Mesendoderm (in vitro differentiated cells): ENCODE measurements around the gene ABLIM1.

Experiments used
- DNase-seq: peaks from one replicate; pipeline ENCODE4 v3.0.0; 2013
- H2AK5ac ChIP-seq: 2 replicates; pipeline ENCODE4 v1.6.1; 2013; ENCODE audit warnings: low read length, inconsistent platforms
- H2BK120ac ChIP-seq: 2 replicates; pipeline ENCODE4 v1.6.1; 2013; ENCODE audit warnings: low read depth, mild to moderate bottlenecking, low read length, moderate library complexity, mixed read lengths
- H2BK15ac ChIP-seq: replicated peaks from 2 replicates; pipeline ENCODE4 v1.6.1; 2013; ENCODE audit warnings: low read depth, mild to moderate bottlenecking, moderate library complexity
- H2BK5ac ChIP-seq: 2 replicates; pipeline ENCODE4 v1.6.1; 2013; ENCODE audit warnings: low read length, inconsistent platforms
- H3K18ac ChIP-seq: 2 replicates; pipeline ENCODE4 v1.6.1; 2013; ENCODE audit warnings: mild to moderate bottlenecking, low read length, mixed read lengths
- H3K23ac ChIP-seq: one replicate; pipeline ENCODE4 v1.6.1; 2013; ENCODE audit warnings: low read length
- H3K27ac ChIP-seq: 2 replicates; pipeline ENCODE4 v1.5.1; 2013; ENCODE audit warnings: low read depth, mild to moderate bottlenecking, inconsistent platforms, low read length, moderate library complexity
- H3K27me3 ChIP-seq: 2 replicates; pipeline ENCODE4 v1.6.1; 2013; ENCODE audit warnings: low read length, control low read depth, mild to moderate bottlenecking, inconsistent platforms; ENCODE audit not compliant: insufficient read depth, poor library complexity
- H3K36me3 ChIP-seq: 2 replicates; pipeline ENCODE4 v1.6.1; 2013; ENCODE audit warnings: low read length, inconsistent platforms; ENCODE audit not compliant: control insufficient read depth, insufficient read depth
- H3K4ac ChIP-seq: one replicate; pipeline ENCODE4 v1.6.1; 2013; ENCODE audit warnings: low read depth, mild to moderate bottlenecking, low read length, moderate library complexity
- H3K4me1 ChIP-seq: 2 replicates; pipeline ENCODE4 v1.6.1; 2013; ENCODE audit warnings: low read depth, low read length, inconsistent platforms; ENCODE audit not compliant: control insufficient read depth
- H3K4me2 ChIP-seq: 2 replicates; pipeline ENCODE4 v1.6.1; 2013; ENCODE audit warnings: low read length
- H3K4me3 ChIP-seq: 2 replicates; pipeline ENCODE4 v1.5.1; 2013; ENCODE audit warnings: mild to moderate bottlenecking, low read length
- H3K56ac ChIP-seq: one replicate; pipeline ENCODE4 v1.6.1; 2013; ENCODE audit warnings: low read length
- H3K79me1 ChIP-seq: 2 replicates; pipeline ENCODE4 v1.6.1; 2013; ENCODE audit warnings: low read length, inconsistent platforms
- H3K79me2 ChIP-seq: 2 replicates; pipeline ENCODE4 v1.6.1; 2013; ENCODE audit warnings: mild to moderate bottlenecking, low read length; ENCODE audit not compliant: control insufficient read depth, insufficient read depth
- H3K9ac ChIP-seq: 2 replicates; pipeline ENCODE4 v1.6.1; 2013; ENCODE audit warnings: low read length, inconsistent platforms
- H4K5ac ChIP-seq: one replicate; pipeline ENCODE4 v1.6.1; 2013; ENCODE audit warnings: low read length
- H4K8ac ChIP-seq: one replicate; pipeline ENCODE4 v1.6.1; 2013; ENCODE audit warnings: low read depth, mild to moderate bottlenecking, control low read depth, low read length, moderate library complexity
- WGBS: extraction: QIAGEN DNeasy Blood & Tissue Kit; methylation state at CpG from one replicate; pipeline ENCODE4 v1.1.7; 2013; ENCODE audit warnings: low lambda C conversion rate, missing lambda C conversion rate; ENCODE audit not compliant: insufficient coverage; ENCODE audit errors: extremely low coverage; 5-methylcytosine and 5-hydroxymethylcytosine counted together

Gene ABLIM1

GRCh38 chr10:114501650-114502049 lies 156.4 kb downstream of the ABLIM1 start:
- no peak for DNase-seq
- no peak overlapping the region for H2BK15ac ChIP-seq
- WGBS, result no CpG with 5 or more reads among the region's 1 CpG
- H2AK5ac ChIP-seq, result no peak overlapping the region
- H4K8ac ChIP-seq, result no peak overlapping the region
- peaks cover 2% of the 10 kb centered on the region for H3K4me1 ChIP-seq
- no peaks in the 10 kb centered on the region for H3K36me3 ChIP-seq
- H3K4me3 ChIP-seq, result no peak overlapping the region
- no peak overlapping the region for H2BK5ac ChIP-seq
- no peaks in the 10 kb centered on the region for H3K79me2 ChIP-seq
- no peak overlapping the region for H3K9ac ChIP-seq
- no peak overlapping the region for H4K5ac ChIP-seq
- no peak overlapping the region for H3K4me2 ChIP-seq
- H3K79me1 ChIP-seq, result no peaks in the 10 kb centered on the region
- H2BK120ac ChIP-seq, result no peak overlapping the region
- no peak overlapping the region for H3K4ac ChIP-seq
- H3K27ac ChIP-seq, result no peak overlapping the region
- H3K18ac ChIP-seq, result no peak overlapping the region
- H3K23ac ChIP-seq, result no peak overlapping the region
- H3K27me3 ChIP-seq, result no peaks in the 10 kb centered on the region
- H3K56ac ChIP-seq, result no peak overlapping the region

- H2AK5ac ChIP-seq, result no peak overlapping the region
- H3K79me1 ChIP-seq, result no peaks in the 10 kb centered on the region
- H3K4ac ChIP-seq, result no peak overlapping the region
- DNase-seq, result no peak
- H3K23ac ChIP-seq, result no peak overlapping the region
- no peak overlapping the region for H2BK120ac ChIP-seq
- no peak overlapping the region for H2BK15ac ChIP-seq
- no peaks in the 10 kb centered on the region for H3K79me2 ChIP-seq
- no peak overlapping the region for H3K4me3 ChIP-seq
- H3K4me1 ChIP-seq, result peaks cover 2% of the 10 kb centered on the region
- no peaks in the 10 kb centered on the region for H3K36me3 ChIP-seq
- H3K56ac ChIP-seq, result no peak overlapping the region
- no peak overlapping the region for H3K18ac ChIP-seq
- no peak overlapping the region for H4K5ac ChIP-seq
- H3K9ac ChIP-seq, result no peak overlapping the region
- H4K8ac ChIP-seq, result no peak overlapping the region
- H2BK5ac ChIP-seq, result no peak overlapping the region
- H3K27ac ChIP-seq, result no peak overlapping the region
- no peak overlapping the region for H3K4me2 ChIP-seq
- no peaks in the 10 kb centered on the region for H3K27me3 ChIP-seq
- WGBS, result no CpG with 5 or more reads among the region's 2 CpGs
Measured at GRCh38 chr10:114500643-114501042, 157.4 kb downstream of the ABLIM1 start.

- Histone ChIP-seq H3K27me3 (no peaks in the 10 kb centered on the region), H3K56ac (no peak overlapping the region), H3K9ac (no peak overlapping the region), H2AK5ac (no peak overlapping the region), H3K23ac (no peak overlapping the region), H4K8ac (no peak overlapping the region), H2BK120ac (no peak overlapping the region), H3K4me1 (no peaks in the 10 kb centered on the region), H3K79me2 (no peaks in the 10 kb centered on the region), H2BK15ac (no peak overlapping the region), H2BK5ac (no peak overlapping the region), H3K4me2 (no peak overlapping the region), H3K18ac (no peak overlapping the region), H3K4me3 (no peak overlapping the region), H3K36me3 (no peaks in the 10 kb centered on the region), H3K4ac (no peak overlapping the region), H4K5ac (no peak overlapping the region), H3K79me1 (no peaks in the 10 kb centered on the region), H3K27ac (no peak overlapping the region)
- no CpG with 5 or more reads among the region's 8 CpGs for WGBS
- DNase-seq, result no peak
Measured at GRCh38 chr10:114499630-114500190, 158.4 kb downstream of the ABLIM1 start.

- H3K4me2 ChIP-seq, result no peak overlapping the region
- no peaks in the 10 kb centered on the region for H3K79me1 ChIP-seq
- H2AK5ac ChIP-seq, result no peak overlapping the region
- H3K4me1 ChIP-seq, result no peaks in the 10 kb centered on the region
- H3K27ac ChIP-seq, result no peak overlapping the region
- H2BK15ac ChIP-seq, result no peak overlapping the region
- WGBS, result no CpG with 5 or more reads among the region's 2 CpGs
- no peak overlapping the region for H3K18ac ChIP-seq
- H3K79me2 ChIP-seq, result no peaks in the 10 kb centered on the region
- no peak overlapping the region for H2BK120ac ChIP-seq
- H2BK5ac ChIP-seq, result no peak overlapping the region
- no peak overlapping the region for H4K5ac ChIP-seq
- no peaks in the 10 kb centered on the region for H3K27me3 ChIP-seq
- H3K56ac ChIP-seq, result no peak overlapping the region
- H3K36me3 ChIP-seq, result no peaks in the 10 kb centered on the region
- H3K4me3 ChIP-seq, result no peak overlapping the region
- DNase-seq, result no peak
- H4K8ac ChIP-seq, result no peak overlapping the region
- no peak overlapping the region for H3K4ac ChIP-seq
- H3K9ac ChIP-seq, result no peak overlapping the region
- H3K23ac ChIP-seq, result no peak overlapping the region
Measured at GRCh38 chr10:114499116-114499515, 159.0 kb downstream of the ABLIM1 start.

- no peak overlapping the region for H3K23ac ChIP-seq
- no peak overlapping the region for H3K56ac ChIP-seq
- no peak overlapping the region for H2AK5ac ChIP-seq
- no peak overlapping the region for H4K8ac ChIP-seq
- no peak overlapping the region for H3K4me2 ChIP-seq
- no peaks in the 10 kb centered on the region for H3K79me2 ChIP-seq
- H2BK120ac ChIP-seq, result no peak overlapping the region
- DNase-seq, result no peak
- no peak overlapping the region for H3K9ac ChIP-seq
- H4K5ac ChIP-seq, result no peak overlapping the region
- no peak overlapping the region for H3K27ac ChIP-seq
- no peak overlapping the region for H3K18ac ChIP-seq
- WGBS, result no CpG with 5 or more reads among the region's 2 CpGs
- no peaks in the 10 kb centered on the region for H3K79me1 ChIP-seq
- no peak overlapping the region for H2BK5ac ChIP-seq
- no peaks in the 10 kb centered on the region for H3K27me3 ChIP-seq
- no peaks in the 10 kb centered on the region for H3K36me3 ChIP-seq
- no peaks in the 10 kb centered on the region for H3K4me1 ChIP-seq
- no peak overlapping the region for H2BK15ac ChIP-seq
- H3K4me3 ChIP-seq, result no peak overlapping the region
- H3K4ac ChIP-seq, result no peak overlapping the region
Measured at GRCh38 chr10:114498413-114499111, 159.5 kb downstream of the ABLIM1 start.

- H2BK120ac ChIP-seq, result no peak overlapping the region
- no peak overlapping the region for H2AK5ac ChIP-seq
- H3K4me3 ChIP-seq, result no peak overlapping the region
- no peak overlapping the region for H3K27ac ChIP-seq
- no peak overlapping the region for H4K5ac ChIP-seq
- H2BK5ac ChIP-seq, result no peak overlapping the region
- H3K36me3 ChIP-seq, result no peaks in the 10 kb centered on the region
- H3K18ac ChIP-seq, result no peak overlapping the region
- no peak overlapping the region for H3K4ac ChIP-seq
- H3K56ac ChIP-seq, result no peak overlapping the region
- H3K23ac ChIP-seq, result no peak overlapping the region
- WGBS, result no CpG with 5 or more reads among the region's 3 CpGs
- H3K4me2 ChIP-seq, result no peak overlapping the region
- H3K79me1 ChIP-seq, result peaks cover 5% of the 10 kb centered on the region
- no peaks in the 10 kb centered on the region for H3K79me2 ChIP-seq
- no peak overlapping the region for H3K9ac ChIP-seq
- H2BK15ac ChIP-seq, result no peak overlapping the region
- H3K27me3 ChIP-seq, result no peaks in the 10 kb centered on the region
- DNase-seq, result no peak
- no peak overlapping the region for H4K8ac ChIP-seq
- H3K4me1 ChIP-seq, result peaks cover 6% of the 10 kb centered on the region
Measured at GRCh38 chr10:114495303-114495702, 162.8 kb downstream of the ABLIM1 start.
